Measurements from ENCODE around the gene GRIK2.

GRIK2 gene

GRCh38 chr6:101558712-101559111 is 165.2 kb downstream of the GRIK2 start:
- Histone ChIP-seq H2BK120ac (ENCODE audit: insufficient read depth, low read length, poor library complexity) (no peak overlapping the region), H3K18ac (ENCODE audit: low read length) (no peak overlapping the region), H2BK5ac (ENCODE audit: low read depth, low read length, poor library complexity) (no peak overlapping the region), H3K36me3 (ENCODE audit: control insufficient read depth in 1 of 2, insufficient read depth in 2 of 2, low read length in 2 of 2) (no peaks in the 10 kb centered on the region), H3K23ac (ENCODE audit: low read length) (no peak overlapping the region), H2AFZ (ENCODE audit: insufficient read depth, low read length, poor library complexity) (no peak overlapping the region), H3K27ac (ENCODE audit: low read depth, low read length) (no peak overlapping the region), H3K9me3 (ENCODE audit: insufficient read depth, low read depth, low read length) (no peaks in the 10 kb centered on the region), H2AK5ac (ENCODE audit: low read length) (no peak overlapping the region), H4K8ac (ENCODE audit: low read depth, low read length) (no peak overlapping the region), H4K12ac (ENCODE audit: low read depth, low read length) (no peak overlapping the region), H2BK12ac (ENCODE audit: low read length) (no peak overlapping the region), H3K27me3 (ENCODE audit: insufficient read depth, low read length) (no peaks in the 10 kb centered on the region), H4K91ac (ENCODE audit: low read depth, low read length) (no peak overlapping the region), H3K79me1 (ENCODE audit: low read length) (no peaks in the 10 kb centered on the region), H3K4me3 (ENCODE audit: low read depth, low read length) (no peak overlapping the region), H3K4me1 (ENCODE audit: control insufficient read depth in 1 of 2, insufficient read depth in 2 of 2, low read length in 2 of 2) (no peaks in the 10 kb centered on the region), H3K9ac (ENCODE audit: low read length) (no peak overlapping the region), H3K14ac (ENCODE audit: low read length) (no peak overlapping the region), H3K4me2 (ENCODE audit: low read length) (no peak overlapping the region), H3K4ac (ENCODE audit: low read depth, low read length) (no peak overlapping the region), H3K79me2 (ENCODE audit: control insufficient read depth, insufficient read depth, low read length, poor library complexity) (no peaks in the 10 kb centered on the region)
- DNase-seq = no peak
- WGBS (ENCODE audit: extremely low coverage, insufficient coverage, insufficient read length) = no CpG with 5 or more reads among the region's 2 CpGs

- Histone ChIP-seq H3K14ac (ENCODE audit: low read length) (no peak overlapping the region), H3K18ac (ENCODE audit: low read length) (no peak overlapping the region), H3K79me1 (ENCODE audit: low read length) (no peaks in the 10 kb centered on the region), H3K27me3 (ENCODE audit: insufficient read depth, low read length) (no peaks in the 10 kb centered on the region), H3K36me3 (ENCODE audit: control insufficient read depth in 1 of 2, insufficient read depth in 2 of 2, low read length in 2 of 2) (no peaks in the 10 kb centered on the region), H3K4me1 (ENCODE audit: control insufficient read depth in 1 of 2, insufficient read depth in 2 of 2, low read length in 2 of 2) (no peaks in the 10 kb centered on the region), H3K79me2 (ENCODE audit: control insufficient read depth, insufficient read depth, low read length, poor library complexity) (no peaks in the 10 kb centered on the region), H2BK120ac (ENCODE audit: insufficient read depth, low read length, poor library complexity) (no peak overlapping the region), H3K27ac (ENCODE audit: low read depth, low read length) (no peak overlapping the region), H3K23ac (ENCODE audit: low read length) (no peak overlapping the region), H3K9me3 (ENCODE audit: insufficient read depth, low read depth, low read length) (no peaks in the 10 kb centered on the region), H2BK5ac (ENCODE audit: low read depth, low read length, poor library complexity) (no peak overlapping the region), H3K4ac (ENCODE audit: low read depth, low read length) (no peak overlapping the region), H2AK5ac (ENCODE audit: low read length) (no peak overlapping the region), H4K12ac (ENCODE audit: low read depth, low read length) (no peak overlapping the region), H4K91ac (ENCODE audit: low read depth, low read length) (no peak overlapping the region), H3K9ac (ENCODE audit: low read length) (no peak overlapping the region), H2AFZ (ENCODE audit: insufficient read depth, low read length, poor library complexity) (no peak overlapping the region), H4K8ac (ENCODE audit: low read depth, low read length) (no peak overlapping the region), H3K4me3 (ENCODE audit: low read depth, low read length) (no peak overlapping the region), H2BK12ac (ENCODE audit: low read length) (no peak overlapping the region), H3K4me2 (ENCODE audit: low read length) (no peak overlapping the region)
- no CpG with 5 or more reads among the region's 4 CpGs for WGBS (ENCODE audit: extremely low coverage, insufficient coverage, insufficient read length)
- no peak for DNase-seq
Observed at GRCh38 chr6:101572627-101573026, 179.1 kb downstream of the GRIK2 start.

GRCh38 chr6:101577091-101577490 is 183.6 kb downstream of the GRIK2 start:
- Histone ChIP-seq H3K14ac (ENCODE audit: low read length) (no peak overlapping the region), H2BK12ac (ENCODE audit: low read length) (no peak overlapping the region), H3K27ac (ENCODE audit: low read depth, low read length) (no peak overlapping the region), H2AK5ac (ENCODE audit: low read length) (no peak overlapping the region), H3K9ac (ENCODE audit: low read length) (no peak overlapping the region), H3K79me1 (ENCODE audit: low read length) (no peaks in the 10 kb centered on the region), H2AFZ (ENCODE audit: insufficient read depth, low read length, poor library complexity) (no peak overlapping the region), H4K91ac (ENCODE audit: low read depth, low read length) (no peak overlapping the region), H3K4ac (ENCODE audit: low read depth, low read length) (no peak overlapping the region), H3K4me3 (ENCODE audit: low read depth, low read length) (no peak overlapping the region), H3K18ac (ENCODE audit: low read length) (no peak overlapping the region), H4K8ac (ENCODE audit: low read depth, low read length) (no peak overlapping the region), H3K4me1 (ENCODE audit: control insufficient read depth in 1 of 2, insufficient read depth in 2 of 2, low read length in 2 of 2) (no peaks in the 10 kb centered on the region), H3K27me3 (ENCODE audit: insufficient read depth, low read length) (no peaks in the 10 kb centered on the region), H3K9me3 (ENCODE audit: insufficient read depth, low read depth, low read length) (no peaks in the 10 kb centered on the region), H4K12ac (ENCODE audit: low read depth, low read length) (no peak overlapping the region), H3K23ac (ENCODE audit: low read length) (no peak overlapping the region), H3K4me2 (ENCODE audit: low read length) (no peak overlapping the region), H2BK120ac (ENCODE audit: insufficient read depth, low read length, poor library complexity) (no peak overlapping the region), H2BK5ac (ENCODE audit: low read depth, low read length, poor library complexity) (no peak overlapping the region), H3K79me2 (ENCODE audit: control insufficient read depth, insufficient read depth, low read length, poor library complexity) (no peaks in the 10 kb centered on the region), H3K36me3 (ENCODE audit: control insufficient read depth in 1 of 2, insufficient read depth in 2 of 2, low read length in 2 of 2) (no peaks in the 10 kb centered on the region)
- DNase-seq = no peak

- Histone ChIP-seq H3K9me3 (ENCODE audit: insufficient read depth, low read depth, low read length) (no peaks in the 10 kb centered on the region), H3K4me3 (ENCODE audit: low read depth, low read length) (no peak overlapping the region), H3K79me1 (ENCODE audit: low read length) (no peaks in the 10 kb centered on the region), H3K4me1 (ENCODE audit: control insufficient read depth in 1 of 2, insufficient read depth in 2 of 2, low read length in 2 of 2) (no peaks in the 10 kb centered on the region), H2AK5ac (ENCODE audit: low read length) (no peak overlapping the region), H3K14ac (ENCODE audit: low read length) (no peak overlapping the region), H3K79me2 (ENCODE audit: control insufficient read depth, insufficient read depth, low read length, poor library complexity) (no peaks in the 10 kb centered on the region), H4K91ac (ENCODE audit: low read depth, low read length) (no peak overlapping the region), H3K36me3 (ENCODE audit: control insufficient read depth in 1 of 2, insufficient read depth in 2 of 2, low read length in 2 of 2) (no peaks in the 10 kb centered on the region), H4K12ac (ENCODE audit: low read depth, low read length) (no peak overlapping the region), H2BK12ac (ENCODE audit: low read length) (no peak overlapping the region), H3K4me2 (ENCODE audit: low read length) (no peak overlapping the region), H3K18ac (ENCODE audit: low read length) (no peak overlapping the region), H3K27me3 (ENCODE audit: insufficient read depth, low read length) (no peaks in the 10 kb centered on the region), H2AFZ (ENCODE audit: insufficient read depth, low read length, poor library complexity) (no peak overlapping the region), H3K4ac (ENCODE audit: low read depth, low read length) (no peak overlapping the region), H3K23ac (ENCODE audit: low read length) (no peak overlapping the region), H3K9ac (ENCODE audit: low read length) (no peak overlapping the region), H2BK120ac (ENCODE audit: insufficient read depth, low read length, poor library complexity) (no peak overlapping the region), H4K8ac (ENCODE audit: low read depth, low read length) (no peak overlapping the region), H3K27ac (ENCODE audit: low read depth, low read length) (no peak overlapping the region), H2BK5ac (ENCODE audit: low read depth, low read length, poor library complexity) (no peak overlapping the region)
- DNase-seq = no peak
- no CpG with 5 or more reads among the region's 1 CpG for WGBS (ENCODE audit: extremely low coverage, insufficient coverage, insufficient read length)
Observed at GRCh38 chr6:101578306-101578705, 184.8 kb downstream of the GRIK2 start.

GRCh38 chr6:101582792-101583191 is 189.3 kb downstream of the GRIK2 start:
- no peak overlapping the region for H2BK120ac ChIP-seq (ENCODE audit: insufficient read depth, low read length, poor library complexity)
- no peak overlapping the region for H3K9ac ChIP-seq (ENCODE audit: low read length)
- no peaks in the 10 kb centered on the region for H3K79me1 ChIP-seq (ENCODE audit: low read length)
- no peak overlapping the region for H3K14ac ChIP-seq (ENCODE audit: low read length)
- H3K27ac ChIP-seq (ENCODE audit: low read depth, low read length) = no peak overlapping the region
- H4K8ac ChIP-seq (ENCODE audit: low read depth, low read length) = no peak overlapping the region
- no peak overlapping the region for H3K4me2 ChIP-seq (ENCODE audit: low read length)
- H3K18ac ChIP-seq (ENCODE audit: low read length) = no peak overlapping the region
- no peaks in the 10 kb centered on the region for H3K4me1 ChIP-seq (ENCODE audit: control insufficient read depth in 1 of 2, insufficient read depth in 2 of 2, low read length in 2 of 2)
- H3K27me3 ChIP-seq (ENCODE audit: insufficient read depth, low read length) = no peaks in the 10 kb centered on the region
- H3K4me3 ChIP-seq (ENCODE audit: low read depth, low read length) = no peak overlapping the region
- no peak overlapping the region for H3K4ac ChIP-seq (ENCODE audit: low read depth, low read length)
- no peak overlapping the region for H2AFZ ChIP-seq (ENCODE audit: insufficient read depth, low read length, poor library complexity)
- H2BK5ac ChIP-seq (ENCODE audit: low read depth, low read length, poor library complexity) = no peak overlapping the region
- no peak overlapping the region for H2BK12ac ChIP-seq (ENCODE audit: low read length)
- no peak overlapping the region for H2AK5ac ChIP-seq (ENCODE audit: low read length)
- no peak for DNase-seq
- H4K91ac ChIP-seq (ENCODE audit: low read depth, low read length) = no peak overlapping the region
- H3K36me3 ChIP-seq (ENCODE audit: control insufficient read depth in 1 of 2, insufficient read depth in 2 of 2, low read length in 2 of 2) = no peaks in the 10 kb centered on the region
- H3K9me3 ChIP-seq (ENCODE audit: insufficient read depth, low read depth, low read length) = no peaks in the 10 kb centered on the region
- no peak overlapping the region for H4K12ac ChIP-seq (ENCODE audit: low read depth, low read length)
- H3K23ac ChIP-seq (ENCODE audit: low read length) = no peak overlapping the region
- H3K79me2 ChIP-seq (ENCODE audit: control insufficient read depth, insufficient read depth, low read length, poor library complexity) = no peaks in the 10 kb centered on the region

All from trophoblast cell (in vitro differentiated cells and primary cell).